ENCODE measurements around the gene SSRP1.
"Not testable (repeated sequence)": the region's sequence is repeated elsewhere in the genome, so short reads cannot be mapped to it uniquely, and the experiment has no call there.

Gene SSRP1

DNA sequence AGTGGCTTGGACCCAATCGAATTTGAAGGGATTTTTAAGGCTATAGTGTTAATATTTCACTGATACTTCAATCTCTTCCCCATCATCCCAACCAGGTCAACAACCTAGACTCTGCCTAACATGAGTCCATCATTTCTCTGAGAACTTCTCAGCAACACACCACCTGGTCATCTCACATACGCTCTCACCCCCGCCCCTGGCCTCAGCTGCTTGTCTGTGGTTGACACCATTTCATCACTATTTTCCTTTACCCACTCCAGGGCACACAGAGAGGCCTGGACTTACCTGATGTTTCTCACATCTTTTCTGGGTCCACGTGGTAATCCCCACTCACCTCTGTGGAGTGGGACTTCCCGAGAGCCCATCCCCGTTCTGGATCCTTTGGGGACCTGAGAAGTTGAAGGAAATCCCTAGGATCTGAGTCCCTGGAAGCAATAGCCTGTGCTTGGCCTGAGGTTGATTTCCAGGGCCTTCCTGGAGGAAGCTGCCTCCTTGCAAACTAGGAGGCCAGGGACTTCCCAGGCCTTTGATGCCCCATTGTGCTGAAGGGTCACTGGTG is 5.6 kb upstream of the SSRP1 start:
- no peak for FAIRE-seq
- DNase-seq (ENCODE audit: extremely low spot score, insufficient read length, low read depth), result no peak

DNA sequence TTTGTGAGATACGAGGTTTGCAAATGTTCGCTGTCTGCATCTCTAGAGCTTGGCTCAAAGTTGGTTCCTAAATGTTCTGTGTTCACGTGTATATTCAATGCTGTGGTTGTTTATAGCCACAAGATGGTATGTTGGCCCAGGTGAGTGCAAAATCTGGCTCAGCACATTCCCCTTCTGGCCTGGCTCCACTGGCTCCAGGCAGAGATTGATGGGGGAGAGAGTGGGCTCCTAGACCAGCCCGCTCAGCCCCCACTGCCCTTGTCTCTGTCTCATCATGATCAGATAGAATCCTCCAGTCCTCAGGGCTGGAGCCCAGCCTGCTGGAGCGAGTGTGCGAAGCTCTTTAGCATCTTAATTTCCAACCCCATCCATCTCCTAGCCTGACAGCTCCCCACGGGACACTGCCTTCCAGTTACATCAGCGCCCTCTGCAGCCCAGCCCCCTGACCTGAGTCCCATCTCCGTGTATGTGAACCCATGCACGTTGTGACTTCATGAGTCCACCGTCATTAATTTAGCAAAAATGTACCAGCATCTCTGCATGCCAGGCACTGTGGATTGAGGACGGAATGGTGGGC is 4.4 kb upstream of the SSRP1 start:
- FAIRE-seq, result no peak
- DNase-seq (ENCODE audit: extremely low spot score, insufficient read length, low read depth), result no peak

DNA sequence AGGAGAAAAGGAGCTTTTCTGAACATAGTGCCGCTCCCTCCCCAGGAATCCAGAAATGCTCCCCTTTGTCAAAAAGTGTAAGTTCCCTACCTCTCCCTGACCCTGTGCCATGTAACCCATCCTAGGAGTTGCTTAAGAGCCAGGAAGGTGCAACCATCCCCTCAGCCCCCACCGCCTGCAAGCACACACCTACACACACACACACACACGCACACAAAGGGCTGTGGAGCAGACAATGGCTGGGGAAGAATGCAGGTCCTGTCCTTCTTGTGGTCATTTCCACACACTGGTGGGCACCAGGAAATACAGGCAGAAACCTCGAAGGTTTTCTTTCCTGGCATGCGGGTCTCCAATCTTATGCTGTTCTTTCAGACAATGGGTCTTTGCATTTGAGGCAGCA is 3.6 kb upstream of the SSRP1 start:
- FAIRE-seq (no peak), DNase-seq (ENCODE audit: extremely low spot score, insufficient read length, low read depth) (no peak)

DNA sequence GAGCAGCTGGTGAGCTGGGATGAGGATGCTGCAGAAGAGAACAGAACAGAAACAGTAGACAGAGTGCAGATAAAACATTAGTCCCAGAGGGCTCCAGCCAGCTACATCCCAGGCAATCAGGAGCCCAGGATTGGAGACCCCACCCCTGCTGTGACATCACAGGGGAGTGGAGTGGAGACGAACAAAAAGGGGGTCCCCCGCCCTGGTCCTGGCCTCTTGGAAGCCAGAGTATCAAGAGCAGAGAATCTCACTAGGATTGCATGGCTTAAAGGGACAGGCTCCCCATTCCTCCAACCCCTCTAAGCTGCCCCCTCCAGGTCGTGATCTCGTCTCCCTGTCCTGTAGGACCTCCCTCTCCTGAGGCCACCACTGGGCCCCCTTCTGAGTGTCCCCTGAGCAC is 2.5 kb upstream of the SSRP1 start, which contains the start of gene P2RX3:
TSS of gene P2RX3 (plus strand) at position 211 of the 400 bp plus-strand sequence. CDS start 199 bp downstream, outside the sequence.
- FAIRE-seq, result no peak
- no peak for DNase-seq (ENCODE audit: extremely low spot score, insufficient read length, low read depth)

DNA sequence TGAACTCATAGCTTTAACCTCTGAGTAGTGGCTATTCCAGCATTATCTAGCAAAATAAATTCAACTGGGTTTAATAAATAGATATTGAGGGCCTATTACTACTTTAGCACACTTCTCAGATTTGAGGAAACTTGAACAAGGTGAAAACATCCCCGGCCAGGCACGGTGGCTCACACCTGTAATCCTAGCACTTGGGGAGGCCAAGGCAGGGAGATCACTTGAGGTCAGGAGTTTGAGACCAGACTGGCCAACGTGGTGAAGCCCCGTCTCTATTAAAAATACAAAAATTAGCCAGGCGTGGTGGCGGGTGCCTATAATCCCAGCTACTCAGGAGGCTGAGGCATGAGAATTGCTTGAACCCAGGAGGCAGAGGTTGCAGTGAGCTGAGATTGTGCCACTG is 1.2 kb upstream of the SSRP1 start:
- FAIRE-seq; DNase-seq (ENCODE audit: extremely low spot score, insufficient read length, low read depth): not testable (repeated sequence)

DNA sequence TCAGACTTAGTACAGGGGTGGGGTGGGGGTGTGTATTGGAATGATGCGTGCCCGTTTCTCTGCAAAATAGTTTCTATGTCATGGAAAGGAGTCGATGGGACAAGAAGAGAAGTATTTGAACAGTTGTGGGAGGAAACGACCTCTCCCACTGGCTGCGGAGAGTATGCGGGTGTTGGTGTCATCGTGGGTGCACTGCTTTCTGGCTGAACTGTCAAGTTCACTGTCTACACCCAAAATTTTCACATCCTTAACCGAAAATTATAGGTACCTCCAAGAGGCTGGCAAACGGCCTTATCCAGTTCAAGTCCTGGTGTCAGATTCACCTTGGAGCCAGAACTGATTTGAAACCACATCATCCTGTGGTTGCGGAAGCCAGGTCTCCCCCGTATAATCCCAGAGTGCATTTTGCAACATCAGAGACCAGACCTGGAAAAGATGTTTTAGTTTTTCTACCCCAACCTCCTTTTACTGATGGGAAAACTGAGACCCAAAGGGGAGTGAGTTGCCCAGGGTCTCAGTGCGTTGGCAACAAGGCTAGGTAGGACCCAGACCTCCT is 497 bp upstream of the SSRP1 start:
- DNase-seq (ENCODE audit: extremely low spot score, insufficient read length, low read depth), result no peak
- FAIRE-seq, result peak; percentile 9

DNA sequence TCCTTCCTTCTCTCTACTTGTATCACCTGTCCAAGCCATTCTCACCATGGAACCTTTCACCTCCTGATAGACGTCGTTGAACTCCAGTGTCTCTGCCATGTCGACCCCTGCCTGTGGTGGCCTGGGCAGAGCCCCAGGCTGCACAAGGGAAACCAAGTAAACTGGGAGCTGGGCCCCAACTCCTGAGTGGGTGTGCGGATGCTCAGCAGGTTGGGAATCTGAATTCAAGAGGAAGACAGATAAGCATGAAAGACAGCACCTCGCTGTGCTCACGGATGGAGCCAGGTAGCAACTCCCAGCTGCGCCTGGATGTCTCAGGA is 709 bp downstream of the SSRP1 start:
- FAIRE-seq, result peak; percentile 21

DNA sequence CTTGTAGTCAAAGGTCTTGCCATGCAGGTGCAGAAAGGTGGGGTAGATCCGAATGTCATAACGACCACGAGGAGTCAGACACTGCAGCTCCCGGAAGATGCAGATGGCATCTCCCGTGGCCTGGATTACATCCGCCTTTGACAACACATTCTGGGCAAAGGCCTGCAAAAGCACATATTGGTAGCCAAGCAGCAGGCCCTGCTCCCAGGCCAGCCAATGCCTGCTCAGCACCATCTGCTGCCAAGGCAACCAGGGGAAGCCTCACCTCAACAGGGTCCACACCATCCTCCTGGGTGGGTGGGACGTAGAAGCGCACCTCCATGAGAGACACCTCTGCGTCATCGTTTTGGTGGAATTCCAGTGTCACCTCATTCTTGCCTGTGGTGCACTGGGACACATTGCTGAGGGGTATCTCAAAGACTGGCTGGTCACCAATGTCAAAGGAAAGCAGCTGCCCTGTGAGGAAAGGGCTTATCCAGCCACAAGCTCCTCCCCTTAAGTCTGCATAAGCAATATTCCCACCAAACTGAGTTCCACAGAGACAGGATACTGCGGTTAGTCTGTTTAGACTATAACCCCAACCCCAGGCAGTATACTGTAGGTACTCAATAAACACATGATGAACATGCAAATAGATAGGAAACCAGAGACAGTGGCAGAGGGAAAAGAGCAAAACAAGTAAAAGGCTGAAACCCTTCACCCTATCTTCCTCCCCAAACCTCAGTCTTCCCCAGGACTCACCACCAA is 2.8 kb downstream of the SSRP1 start:
- DNase-seq (ENCODE audit: extremely low spot score, insufficient read length, low read depth) (no peak), FAIRE-seq (no peak)

More for the DNA sequence above, 709 bp downstream of the SSRP1 start:
- DNase-seq (ENCODE audit: extremely low spot score, insufficient read length, low read depth), result no peak

DNA sequence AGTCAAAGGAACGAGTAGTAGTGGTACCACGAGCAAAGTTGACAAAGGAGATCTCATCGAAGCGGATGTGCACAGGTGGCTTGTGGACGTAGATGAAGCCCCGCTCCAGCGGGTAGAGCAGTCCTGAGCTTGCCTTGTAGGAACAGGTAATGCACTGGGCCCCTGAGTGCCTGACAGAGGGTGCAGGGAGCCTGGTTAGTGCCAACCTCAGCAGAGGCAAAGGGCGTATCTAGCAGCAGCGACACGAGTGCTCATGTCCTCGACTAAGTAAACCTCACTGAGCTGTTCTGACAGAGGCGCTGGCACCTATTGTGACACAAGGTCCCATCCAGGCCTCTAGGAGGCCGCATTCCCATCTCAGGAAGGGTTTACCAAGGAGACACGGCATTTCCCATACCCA is 4.0 kb downstream of the SSRP1 start:
- DNase-seq (ENCODE audit: extremely low spot score, insufficient read length, low read depth), result no peak
- no peak for FAIRE-seq

DNA sequence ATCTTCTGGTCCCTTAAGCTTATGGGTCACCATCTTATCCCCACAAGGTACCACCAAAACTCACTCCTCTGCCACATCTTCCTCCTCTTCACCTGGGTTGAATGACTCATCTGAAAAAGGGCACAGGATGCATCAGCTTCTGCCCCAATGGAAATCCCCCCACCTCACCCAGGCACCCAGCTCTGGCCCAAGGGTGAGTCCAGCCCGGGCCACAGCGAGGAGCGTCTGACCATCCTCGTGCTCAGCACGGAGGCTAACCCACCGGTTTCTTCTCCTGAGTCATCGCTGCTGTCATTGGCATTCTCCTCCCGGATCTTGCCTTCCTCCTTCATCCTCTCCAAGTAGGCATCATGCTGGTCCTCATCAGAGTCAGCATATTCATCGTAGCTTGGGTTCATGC is 5.7 kb downstream of the SSRP1 start:
- FAIRE-seq (no peak), DNase-seq (ENCODE audit: extremely low spot score, insufficient read length, low read depth) (no peak)

DNA sequence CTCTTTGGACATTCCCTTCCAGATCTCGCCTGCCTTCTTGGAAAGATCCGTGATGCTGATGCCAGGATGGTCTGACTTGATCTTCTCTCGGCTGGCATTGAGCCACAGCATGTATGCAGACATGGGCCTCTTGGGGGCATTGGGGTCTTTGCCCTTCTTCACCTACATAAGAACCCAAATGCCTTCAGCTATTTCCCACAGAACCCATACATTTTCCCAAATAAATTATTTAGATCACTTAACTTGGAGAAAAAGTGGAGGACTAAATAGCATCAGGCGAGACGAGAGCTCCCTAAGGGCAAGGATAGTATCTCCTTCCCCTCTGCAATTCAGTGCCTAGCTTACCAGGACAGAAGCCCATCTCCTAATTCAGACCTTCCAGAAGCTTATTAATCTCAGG is 8.0 kb downstream of the SSRP1 start:
- FAIRE-seq, result no peak
- no peak for DNase-seq (ENCODE audit: extremely low spot score, insufficient read length, low read depth)

DNA sequence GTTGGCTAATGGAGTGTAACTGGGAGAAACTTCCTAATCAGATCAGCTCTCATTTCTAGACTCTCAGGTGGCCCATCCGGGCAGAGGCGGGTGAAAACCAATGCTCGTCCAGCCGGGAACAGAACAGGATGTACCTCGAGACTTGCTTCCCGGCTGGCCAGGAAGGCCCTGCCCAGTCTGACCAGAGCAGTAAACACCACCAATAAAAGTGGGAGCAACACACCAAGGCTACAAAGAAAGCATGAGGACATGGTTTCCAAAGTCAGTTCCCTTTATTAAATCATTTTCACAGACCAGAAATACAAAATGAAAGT is 10.0 kb downstream of the SSRP1 start:
- DNase-seq (ENCODE audit: extremely low spot score, insufficient read length, low read depth) (no peak), FAIRE-seq (peak; percentile 35)

DNA sequence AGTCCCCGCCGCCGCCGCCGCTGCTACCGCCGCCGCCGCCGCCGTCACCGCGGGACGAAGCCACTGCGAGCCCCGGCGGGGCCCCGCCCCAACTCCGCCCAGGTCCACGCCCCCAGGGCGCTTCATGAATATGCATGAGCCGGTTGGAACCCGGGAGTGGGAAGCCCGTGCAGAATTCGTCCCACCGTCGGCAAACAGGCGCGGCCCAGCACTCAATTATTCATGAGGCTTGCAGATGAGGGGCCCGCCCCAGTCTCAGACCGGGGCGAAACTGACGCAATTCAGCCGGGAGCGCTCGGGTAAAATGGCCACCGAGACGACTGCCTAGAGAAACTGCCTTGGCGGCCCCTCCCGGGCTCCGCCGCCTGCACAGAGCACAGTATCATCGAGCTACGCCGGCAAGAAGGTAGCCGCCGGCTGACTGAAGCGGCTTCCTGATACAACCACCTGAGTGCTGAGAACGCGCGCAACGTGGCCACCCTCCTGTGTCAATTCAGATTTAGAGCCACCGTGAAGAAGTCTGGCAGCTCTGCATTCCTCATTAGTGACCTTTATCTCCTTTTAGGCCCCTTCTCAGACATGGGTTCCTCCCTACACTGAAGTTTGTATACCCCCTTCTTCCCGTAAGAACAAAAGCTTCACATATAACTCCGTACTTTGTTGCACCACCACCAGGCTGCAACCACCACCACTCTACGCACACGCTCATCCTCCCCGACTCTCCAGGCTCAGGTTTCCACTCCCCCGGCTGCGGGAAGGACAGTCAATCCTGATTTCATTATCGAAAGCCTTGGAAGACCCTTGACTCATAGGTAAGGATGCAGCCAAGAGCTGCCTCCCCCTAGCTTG is 10.6 kb downstream of the SSRP1 start, which contains the start of gene TNKS1BP1:
TSS of gene TNKS1BP1 (minus strand) at position 67 of the 849 bp plus-strand sequence. CDS start 3,067 bp downstream, outside the sequence.
- DNase-seq (ENCODE audit: extremely low spot score, insufficient read length, low read depth), result peak; percentile 81
- FAIRE-seq, result peak; percentile 94

DNA sequence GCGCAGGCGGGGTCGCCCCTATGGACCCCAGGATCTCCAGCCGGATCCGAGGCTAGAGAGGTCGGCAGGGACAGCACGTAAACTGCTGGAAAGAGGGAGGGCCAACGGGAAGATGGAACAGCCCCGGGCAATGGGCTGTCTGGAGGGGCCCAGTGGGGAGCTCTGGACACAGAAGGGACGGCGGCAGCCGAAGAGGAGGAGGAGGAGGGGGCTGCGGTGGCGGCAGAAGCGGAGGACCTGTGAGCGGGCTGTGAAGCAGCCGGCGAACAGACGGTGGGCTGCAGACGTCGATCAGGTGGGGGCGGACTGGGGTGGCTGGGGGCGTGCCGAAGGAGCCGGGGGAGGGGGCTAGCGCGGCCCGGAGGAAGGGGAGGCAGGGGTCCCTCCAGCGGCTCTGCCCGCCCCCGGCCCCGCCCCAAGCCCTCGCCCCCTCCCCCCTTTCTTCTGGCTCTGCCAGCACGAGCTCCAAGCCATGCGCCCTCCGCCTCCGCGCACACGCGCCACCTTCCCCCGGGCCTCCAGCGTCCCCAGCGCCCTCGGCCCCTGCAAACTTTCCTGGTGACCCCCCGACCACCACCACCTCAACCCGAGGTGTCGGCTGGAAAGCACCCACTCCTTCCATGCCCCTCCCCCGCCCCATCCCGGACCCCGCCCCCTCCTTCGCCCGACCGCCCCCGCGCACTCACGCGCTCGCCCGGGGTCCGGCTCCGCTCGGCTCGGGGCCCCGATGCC is 11.4 kb downstream of the SSRP1 start:
- no peak for FAIRE-seq
- DNase-seq (ENCODE audit: extremely low spot score, insufficient read length, low read depth), result peak; percentile 33

DNA sequence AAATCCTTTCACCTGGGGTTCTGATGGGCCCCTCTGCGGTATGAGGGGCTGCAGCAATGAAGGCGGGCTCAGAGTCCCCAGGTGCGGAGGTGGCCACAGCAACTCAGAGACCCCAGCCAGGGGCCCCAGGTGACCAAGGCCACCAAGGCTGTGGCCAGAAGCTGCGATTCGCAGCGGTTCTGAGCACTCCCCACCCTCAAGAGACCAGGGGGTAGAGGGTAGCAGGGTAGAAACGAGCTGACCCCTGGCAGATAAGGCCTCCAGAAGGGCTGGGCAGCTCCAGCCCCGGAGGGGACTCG is 11.9 kb downstream of the SSRP1 start:
- DNase-seq (ENCODE audit: extremely low spot score, insufficient read length, low read depth), result no peak
- FAIRE-seq, result no peak

DNA sequence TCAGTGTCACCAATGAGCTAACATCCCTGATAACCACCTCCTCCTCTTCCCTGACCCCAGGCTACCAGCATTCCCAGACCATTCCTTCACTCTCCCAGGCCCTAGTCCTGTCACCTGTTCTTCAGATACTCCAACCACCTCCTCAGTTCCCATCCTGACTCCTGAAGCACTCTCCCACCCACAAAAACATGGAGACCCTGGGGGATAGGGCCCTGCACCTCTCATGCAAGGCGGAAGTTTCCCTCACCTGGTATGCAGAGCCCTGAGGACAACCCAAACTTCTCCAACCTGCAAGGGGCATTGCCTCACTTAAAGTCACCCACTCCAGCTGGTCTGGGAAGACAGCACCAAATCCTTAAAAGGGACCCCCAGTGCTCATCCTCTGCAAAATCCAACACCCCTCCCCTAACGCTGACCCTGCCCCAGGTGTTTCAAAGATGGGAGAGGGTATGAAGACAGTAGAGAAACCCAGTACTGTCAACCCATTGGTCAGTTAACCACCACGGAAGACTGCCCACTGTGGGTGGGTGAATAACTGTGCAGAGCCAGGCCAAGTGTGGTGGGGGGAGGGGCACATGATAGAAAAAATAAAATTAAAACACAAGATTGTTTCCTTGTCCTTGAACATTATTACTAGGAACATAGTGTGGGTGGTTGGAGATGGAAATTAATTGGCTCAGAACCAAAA is 12.4 kb downstream of the SSRP1 start:
- FAIRE-seq (no peak), DNase-seq (ENCODE audit: extremely low spot score, insufficient read length, low read depth) (no peak)

DNA sequence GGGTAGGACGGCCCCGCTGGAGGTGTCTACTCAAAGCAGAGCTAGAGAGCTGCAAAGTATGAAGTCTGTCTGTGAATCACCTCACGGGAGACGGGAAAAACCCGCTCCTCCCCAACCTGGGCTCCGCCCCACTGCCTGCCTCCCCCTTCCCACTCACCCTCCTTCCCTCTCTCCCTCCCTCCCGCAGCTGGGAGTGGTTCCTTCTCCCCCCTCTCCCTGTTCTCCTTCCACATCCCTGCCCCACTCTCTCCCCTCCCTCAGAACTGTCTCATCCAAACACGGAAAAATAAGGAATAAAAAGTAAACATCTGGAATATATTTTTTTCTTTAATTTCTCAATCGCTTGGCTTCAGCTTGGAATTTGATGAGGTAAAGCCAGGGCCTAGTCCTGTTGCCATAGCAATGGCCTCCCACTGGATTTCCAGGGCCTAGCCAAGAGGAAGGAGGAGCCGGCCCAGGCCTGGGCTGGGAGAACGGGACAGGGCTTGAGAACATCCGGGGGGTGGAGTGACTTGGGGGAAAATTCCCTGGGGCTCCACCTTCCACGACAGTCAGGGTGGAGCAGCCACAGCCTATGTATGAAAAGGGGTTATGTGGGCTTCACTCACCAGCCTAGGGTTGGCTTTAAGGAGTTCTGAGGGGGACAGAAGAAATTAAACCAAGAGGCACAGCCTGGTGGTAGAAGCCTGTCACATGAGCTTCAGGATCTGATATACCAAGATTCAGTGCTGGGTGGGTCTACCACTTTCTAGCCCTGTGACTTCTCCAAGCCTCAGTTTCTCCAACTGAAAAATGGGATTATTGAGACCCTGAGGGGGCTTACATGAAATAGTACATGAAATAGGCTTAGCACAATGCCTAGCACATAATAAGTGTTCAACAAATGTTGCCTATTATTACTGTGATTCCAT is 13.2 kb downstream of the SSRP1 start:
- FAIRE-seq (no peak), DNase-seq (ENCODE audit: extremely low spot score, insufficient read length, low read depth) (no peak)
